HTR-8/SVneo (cell line): ENCODE data around the gene OR52E6.
A peak's percentile ranks its signal among the peaks of the same experiment; 100 is the strongest.

ENCODE experiments used
- DNase-seq: peaks from one replicate; pipeline ENCODE4 v3.0.0; 2011; ENCODE audit warnings: low spot score, mixed read lengths; ENCODE audit not compliant: insufficient read length
- FAIRE-seq: peaks from 2 replicates; lab custom pipeline; 2011; peaks lifted over from hg19 to GRCh38; lab: Jason Lieb, UNC

The OR52E6 gene

GRCh38 chr11:5841797-5842196 is at the start of gene OR52E6:
Gene OR52E6, minus strand, starts transcription at chr11:5841897. Its CDS starts 0 bp downstream, at chr11:5841897.
- FAIRE-seq (no peak), DNase-seq (no peak)

- no peak for DNase-seq
Measured at GRCh38 chr11:5891216-5891800, 49.6 kb upstream of the OR52E6 start.

GRCh38 chr11:5887661-5888060 is 46.0 kb upstream of the OR52E6 start:
- no peak for FAIRE-seq
- no peak for DNase-seq

More at GRCh38 chr11:5891216-5891800, 49.6 kb upstream of the OR52E6 start:
- FAIRE-seq = no peak

GRCh38 chr11:5887172-5887571 is 45.5 kb upstream of the OR52E6 start:
- DNase-seq = no peak
- no peak for FAIRE-seq

GRCh38 chr11:5881756-5882155 is 40.1 kb upstream of the OR52E6 start:
- FAIRE-seq = no peak
- no peak for DNase-seq

- no peak for DNase-seq
- no peak for FAIRE-seq
Measured at GRCh38 chr11:5880329-5880728, 38.6 kb upstream of the OR52E6 start, which contains the start of gene OR52E4. Gene OR52E4, plus strand, starts transcription at chr11:5880629. Its CDS starts 3,664 bp downstream, at chr11:5884293.

- no peak for FAIRE-seq
Measured at GRCh38 chr11:5878564-5878963, 36.9 kb upstream of the OR52E6 start.

GRCh38 chr11:5865826-5866225 is 24.1 kb upstream of the OR52E6 start:
- DNase-seq (no peak), FAIRE-seq (no peak)

More at GRCh38 chr11:5878564-5878963, 36.9 kb upstream of the OR52E6 start:
- DNase-seq = no peak

GRCh38 chr11:5857590-5857989 is 15.9 kb upstream of the OR52E6 start, which contains the start of gene OR52E8:
Gene OR52E8, minus strand, starts transcription at chr11:5857690. Its CDS starts 0 bp downstream, at chr11:5857690.
- no peak for FAIRE-seq

GRCh38 chr11:5851002-5851401 is 9.3 kb upstream of the OR52E6 start:
- DNase-seq (no peak), FAIRE-seq (no peak)

More at GRCh38 chr11:5857590-5857989, 15.9 kb upstream of the OR52E6 start, which contains the start of gene OR52E8:
- no peak for DNase-seq

GRCh38 chr11:5847711-5848110 is 6.0 kb upstream of the OR52E6 start:
- FAIRE-seq (no peak), DNase-seq (no peak)

GRCh38 chr11:5846701-5847100 is 5.0 kb upstream of the OR52E6 start:
- no peak for DNase-seq
- FAIRE-seq = no peak

GRCh38 chr11:5837695-5838094 is 4.0 kb downstream of the OR52E6 start:
- FAIRE-seq = no peak
- no peak for DNase-seq

GRCh38 chr11:5833446-5833845 is 8.3 kb downstream of the OR52E6 start:
- FAIRE-seq (no peak), DNase-seq (no peak)

- FAIRE-seq = no peak
- DNase-seq = no peak
Measured at GRCh38 chr11:5831196-5831829, 10.4 kb downstream of the OR52E6 start.

GRCh38 chr11:5818245-5818886 is 23.3 kb downstream of the OR52E6 start:
- DNase-seq (no peak), FAIRE-seq (no peak)

- no peak for FAIRE-seq
Measured at GRCh38 chr11:5815534-5815933, 26.2 kb downstream of the OR52E6 start.

GRCh38 chr11:5809905-5810795 is 31.5 kb downstream of the OR52E6 start:
- DNase-seq = no peak
- FAIRE-seq = no peak

More at GRCh38 chr11:5815534-5815933, 26.2 kb downstream of the OR52E6 start:
- no peak for DNase-seq

- DNase-seq = no peak
- no peak for FAIRE-seq
Measured at GRCh38 chr11:5809122-5809519, 32.6 kb downstream of the OR52E6 start.

GRCh38 chr11:5808500-5809121 is 33.1 kb downstream of the OR52E6 start, which contains the start of gene OR52N2:
Gene OR52N2, plus strand, starts transcription at chr11:5808924. Its CDS starts 11,412 bp downstream, at chr11:5820336.
- no peak for FAIRE-seq
- DNase-seq = peak; percentile 23
